PC-3 (cell line): Measurements from ENCODE around the gene SLC11A2. TPM values are rescaled to one million over a fixed set of nuclear protein-coding genes. Genes with fewer than 3 reads are reported as not detected.

Experiments
- ATAC-seq: fragments of 200-7000 bp; cut with Tn5 transposase; 2 replicates; pipeline ENCODE4 v1.9.1; 2020; ENCODE audit warnings: mild to moderate bottlenecking, moderate library complexity
- BruUV-seq: library from RNA; stranded (reverse); fragments of 400-500 nt; replicated peaks from 2 replicates; lab custom pipeline; 2021; lab: Mats Ljungman, UMichigan
- CTCF ChIA-PET: fragments of 300-600 bp; sonication (Branson Sonifier 250); formaldehyde crosslinking; loops from one replicate; lab custom pipeline; 2022; ENCODE audit warnings: antibody characterized with exemption; lab: Charles Lee
- POLR2A ChIA-PET: fragments of 300-600 bp; sonication (Branson Sonifier 250); formaldehyde crosslinking; loops from one replicate; lab custom pipeline; 2022; ENCODE audit warnings: antibody characterized with exemption; ENCODE audit not compliant: unreplicated experiment; lab: Charles Lee
- DNase-seq: peaks from one replicate; pipeline ENCODE4 v3.0.0-alpha.2; 2015
- H2AFZ ChIP-seq: fragments of 300-600 bp; sonication (generic); 2 replicates; pipeline ENCODE4 v1.6.0; 2016; ENCODE audit warnings: antibody characterized with exemption, low read length
- H3F3A ChIP-seq: fragments of 300-600 bp; sonication (generic); one replicate; pipeline ENCODE4 v1.6.0; 2017; ENCODE audit warnings: antibody characterized with exemption, low read length, control low read depth, mild to moderate bottlenecking; ENCODE audit not compliant: unreplicated experiment
- H3K27ac ChIP-seq: fragments of 300-600 bp; sonication (generic); 2 replicates; pipeline ENCODE4 v1.5.1; 2016; ENCODE audit warnings: mild to moderate bottlenecking, low read length
- H3K27me3 ChIP-seq: fragments of 300-600 bp; sonication (generic); 2 replicates; pipeline ENCODE4 v1.6.1; 2016; ENCODE audit warnings: low read length, mixed read lengths
- H3K36me3 ChIP-seq: fragments of 300-600 bp; sonication (generic); 2 replicates; pipeline ENCODE4 v1.6.1; 2016; ENCODE audit warnings: low read depth, mixed run types, low read length, mixed read lengths
- H3K4me1 ChIP-seq: fragments of 300-600 bp; sonication (generic); 2 replicates; pipeline ENCODE4 v1.5.1; 2016; ENCODE audit warnings: low read length; ENCODE audit not compliant: insufficient read depth
- H3K4me2 ChIP-seq: fragments of 300-600 bp; sonication (generic); 2 replicates; pipeline ENCODE4 v1.6.0; 2016; ENCODE audit warnings: low read length
- H3K4me3 ChIP-seq: fragments of 300-600 bp; sonication (generic); 2 replicates; pipeline ENCODE4 v1.5.1; 2016; ENCODE audit warnings: mild to moderate bottlenecking, low read length, mixed read lengths
- H3K79me2 ChIP-seq: fragments of 300-600 bp; sonication (generic); 2 replicates; pipeline ENCODE4 v1.6.1; 2017; ENCODE audit warnings: low read length, mixed read lengths
- H3K9ac ChIP-seq: fragments of 300-600 bp; sonication (generic); 2 replicates; pipeline ENCODE4 v1.6.0; 2016; ENCODE audit warnings: mild to moderate bottlenecking, low read length
- H3K9me2 ChIP-seq: fragments of 300-600 bp; sonication (generic); replicated peaks from 2 replicates; pipeline ENCODE4 v1.6.1; 2016; ENCODE audit warnings: mixed run types, low read length, mixed read lengths
- H3K9me3 ChIP-seq: fragments of 300-600 bp; sonication (generic); 2 replicates; pipeline ENCODE4 v1.6.1; 2016; ENCODE audit warnings: low read length, mixed read lengths
- H4K20me1 ChIP-seq: fragments of 300-600 bp; sonication (generic); 2 replicates; pipeline ENCODE4 v1.6.1; 2016; ENCODE audit warnings: low read length, mixed read lengths
- CTCF ChIP-seq: fragments of 300-600 bp; sonication (generic); conservative IDR thresholded peaks from 2 replicates; pipeline ENCODE4 v1.5.1; 2017; ENCODE audit warnings: antibody characterized with exemption, low read depth, mild to moderate bottlenecking, low read length
- EZH2 ChIP-seq: fragments of 300-600 bp; sonication (generic); IDR thresholded peaks from one replicate; pipeline ENCODE4 v1.6.1; 2017; ENCODE audit warnings: antibody characterized with exemption, mild to moderate bottlenecking, low read length; ENCODE audit not compliant: unreplicated experiment
- EZH2phosphoT487 ChIP-seq: fragments of 300-600 bp; sonication (generic); IDR thresholded peaks from 2 replicates; pipeline ENCODE4 v1.6.1; 2018; ENCODE audit warnings: mild to moderate bottlenecking, antibody characterized with exemption, low read length, borderline replicate concordance
- intact Hi-C: fragments of 100-400 bp; cut with micrococcal nuclease; formaldehyde crosslinking; loops from 2 replicates; pipeline ENCODE4 v1.9.0; 2023
- total RNA-seq: library from RNA; depleted of rRNA; stranded (reverse); fragments of >200 nt; gene quantifications from 2 replicates; pipeline ENCODE4 v1.2.3, GENCODE V29; 2014

The SLC11A2 gene
- total RNA-seq, 1 experiment from 2014 or later = 38.8 TPM

- ChIA-PET CTCF (no interaction called here), POLR2A (interaction anchor here (1.0 kb wide), 1 partner anchor 293 kb away, joined by 4 read pairs; no protein-coding TSS in a partner anchor)
- Histone ChIP-seq H3K27me3 (no peaks in the 10 kb centered on the region), H3F3A (no peaks in the 10 kb centered on the region), H3K4me3 (peak within 1 kb of the TSS; percentile 88), H4K20me1 (no peaks in the 10 kb centered on the region), H3K4me1 (peaks cover 12% of the 10 kb centered on the region), H3K27ac (peak within 1 kb of the TSS; percentile 79), H2AFZ (peak within 1 kb of the TSS; percentile 92), H3K79me2 (peaks cover 32% of the 10 kb centered on the region), H3K9me2 (no peaks in the 10 kb centered on the region), H3K9me3 (no peaks in the 10 kb centered on the region), H3K9ac (peak within 1 kb of the TSS; percentile 94), H3K36me3 (peaks cover 7% of the 10 kb centered on the region; the same call in 1 of the 2 replicates), H3K4me2 (peak within 1 kb of the TSS; percentile 95)
- intact Hi-C loops = loop anchor here (5.0 kb wide), 2 partner anchors 219 to 294 kb away; no protein-coding TSS in a partner anchor
- TSS peak; percentile 90 for BruUV-seq
- DNase-seq = peak; percentile 99
- no peak for TF ChIP-seq EZH2
- TF ChIP-seq CTCF = peak; percentile 93
- ATAC-seq = peak; percentile 99
Observed at GRCh38 chr12:51047655-51048540, 21.7 kb upstream of the SLC11A2 start, which contains the start of gene LETMD1. TSS of gene LETMD1 (plus strand) at chr12:51048327. CDS start at chr12:51048357, 30 bp downstream.

- H4K20me1 ChIP-seq = no peaks in the 10 kb centered on the region
- H3F3A ChIP-seq = no peaks in the 10 kb centered on the region
- no peak for TF ChIP-seq EZH2phosphoT487
- no peak for TF ChIP-seq CTCF
- no peak for TF ChIP-seq EZH2
- ChIA-PET POLR2A (no interaction called here), CTCF (no interaction called here)
- H3K9ac ChIP-seq = no peak overlapping the region
- no peaks in the 10 kb centered on the region for H3K36me3 ChIP-seq
- H3K4me1 ChIP-seq = peaks cover 8% of the 10 kb centered on the region
- H3K27me3 ChIP-seq = no peaks in the 10 kb centered on the region
- ATAC-seq (no peak), DNase-seq (no peak)
- no peak overlapping the region for H3K4me2 ChIP-seq
- intact Hi-C loops = no loop called here
- H2AFZ ChIP-seq = no peak overlapping the region
- H3K4me3 ChIP-seq = no peak overlapping the region
- H3K9me2 ChIP-seq = no peaks in the 10 kb centered on the region
- no peaks in the 10 kb centered on the region for H3K9me3 ChIP-seq
- no peak overlapping the region for H3K27ac ChIP-seq
- no peaks in the 10 kb centered on the region for H3K79me2 ChIP-seq
- no TSS peak for BruUV-seq
Observed at GRCh38 chr12:51036279-51036678, 10.1 kb upstream of the SLC11A2 start.
